Upper lobe of left lung (tissue), 6 donors: Measurements from ENCODE around the gene FBXW11. TPM values are rescaled to one million over a fixed set of nuclear protein-coding genes. Genes with fewer than 3 reads are reported as not detected.

ENCODE experiments used
- ATAC-seq, 2 donors: fragments of 200-7000 bp; cut with Tn5 transposase; one replicate each; pipeline ENCODE4 v1.9.1; 2022; ENCODE audit warnings: mild to moderate bottlenecking in 2 of 2, moderate library complexity in 2 of 2; ENCODE audit not compliant: low FRiP score in 2 of 2
- DNase-seq, 2 donors: peaks; one replicate each; pipeline ENCODE4 v3.0.0-alpha.2; 2019 to 2020
- H3K27ac ChIP-seq, 4 donors: fragments of 200-600 bp; sonication (generic); one replicate each; pipeline ENCODE4 v1.5.1; 2016 to 2019
- H3K27me3 ChIP-seq, 4 donors: fragments of 200-600 bp; sonication (generic); one replicate each; pipeline ENCODE4 v1.5.1; 2017 to 2019
- H3K36me3 ChIP-seq, 4 donors: fragments of 200-600 bp; sonication (generic); one replicate each; pipeline ENCODE4 v1.5.1; 2016 to 2019
- H3K4me1 ChIP-seq, 4 donors: fragments of 200-600 bp; sonication (generic); one replicate each; pipeline ENCODE4 v1.5.1; 2018 to 2019
- H3K4me3 ChIP-seq, 4 donors: fragments of 200-600 bp; sonication (generic); one replicate each; pipeline ENCODE4 v1.5.1; 2017 to 2019; ENCODE audit warnings: mild to moderate bottlenecking in 2 of 4, moderate library complexity in 1 of 4
- H3K9me3 ChIP-seq, 4 donors: fragments of 200-600 bp; sonication (generic); one replicate each; pipeline ENCODE4 v1.5.1; 2018 to 2019
- CTCF ChIP-seq, 6 experiments: fragments of 450-650 bp in 4 of 6; fragments of 200-600 bp in 2 of 6; sonication (generic) in 2 of 6; IDR thresholded peaks; one replicate each; pipeline ENCODE4 v1.5.1; 2016 to 2019; ENCODE audit warnings: antibody characterized with exemption in 6 of 6
- EP300 ChIP-seq, 4 donors: sonication (generic); formaldehyde crosslinking; IDR thresholded peaks; one replicate each; pipeline ENCODE4 v1.5.1; 2017; ENCODE audit warnings: antibody characterized with exemption in 4 of 4, control low read depth in 2 of 4
- POLR2A ChIP-seq, 4 donors: fragments of 450-650 bp; IDR thresholded peaks; one replicate each; pipeline ENCODE4 v1.5.1; 2016 to 2017; ENCODE audit warnings: antibody characterized with exemption in 4 of 4, mild to moderate bottlenecking in 2 of 4
- POLR2AphosphoS5 ChIP-seq, 2 donors: sonication (generic); formaldehyde crosslinking; IDR thresholded peaks; one replicate each; pipeline ENCODE4 v1.5.1; 2017; ENCODE audit warnings: antibody characterized with exemption in 2 of 2
- WGBS, 2 donors: methylation state at CpG; one replicate each; pipeline ENCODE4 v1.1.5; 2017 to 2018; 5-methylcytosine and 5-hydroxymethylcytosine counted together
- total RNA-seq, 6 donors: library from RNA; depleted of rRNA in 4 of 6; stranded (reverse); fragments of >200 nt in 4 of 6; gene quantifications; one replicate each; pipeline versions ENCODE4 v1.1.0 to v1.2.1, GENCODE V29; 2016 to 2021
- donor health status: DM: no; HTN: no; CAD: no; lungs with moderate emphysema.
- donor health status: DM: no; HTN: yes; CAD: no; lungs with severe emphysema.

FBXW11 gene
- total RNA-seq, 6 donors from 2014 or later: 37.2 to 80.0 (median 48.9) TPM

- ATAC-seq: no peak
- WGBS, 2 donors: 74 to 76% methylated on average over 12 of the region's 12 CpGs
- Histone ChIP-seq H3K27ac (no peak overlapping the region), H3K4me3 (no peak overlapping the region), H3K9me3 (no peaks in the 10 kb centered on the region), H3K4me1 (peaks cover 0 to 5% (median 0%) of the 10 kb centered on the region in 4 donors), H3K36me3 (no peaks in the 10 kb centered on the region), H3K27me3 (no peaks in the 10 kb centered on the region)
- DNase-seq: no peak
- TF ChIP-seq EP300 (IDR thresholded peaks at IDR 0.05): no peak
- no peak for TF ChIP-seq POLR2AphosphoS5 (IDR thresholded peaks at IDR 0.05)
- no peak for TF ChIP-seq POLR2A (IDR thresholded peaks at IDR 0.05)
- TF ChIP-seq CTCF (IDR thresholded peaks at IDR 0.05): no peak
These were observed 168.4 kb downstream of the FBXW11 start for GRCh38 chr5:171838066-171838465.

DNA sequence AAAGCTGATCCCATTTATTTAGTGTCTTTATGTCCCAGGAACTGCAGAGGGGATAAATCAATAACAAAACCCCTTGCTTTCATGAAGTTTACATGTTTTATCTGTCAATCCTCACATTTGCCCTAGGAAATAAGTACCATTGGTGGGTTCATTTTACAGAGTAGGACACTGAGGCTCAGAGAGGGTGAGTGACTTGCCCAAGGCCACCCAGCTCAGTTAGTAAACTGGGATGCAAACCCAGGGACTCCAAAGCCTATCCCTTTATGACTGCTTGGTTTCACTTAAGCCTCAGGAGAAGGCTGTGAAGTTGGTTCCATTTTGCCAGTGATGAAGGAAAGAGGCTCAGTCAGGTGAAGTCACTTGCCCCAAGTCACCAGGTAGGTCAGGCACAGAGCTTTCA, 168.9 kb downstream of the FBXW11 start:
- no peak overlapping the region for H3K27ac ChIP-seq
- ATAC-seq (no peak), DNase-seq (no peak)
- peaks cover 0 to 5% (median 0%) of the 10 kb centered on the region in 4 donors for H3K4me1 ChIP-seq
- no peaks in the 10 kb centered on the region for H3K27me3 ChIP-seq
- no peaks in the 10 kb centered on the region for H3K9me3 ChIP-seq
- H3K36me3 ChIP-seq: no peaks in the 10 kb centered on the region
- H3K4me3 ChIP-seq: no peak overlapping the region
- TF ChIP-seq POLR2AphosphoS5 (IDR thresholded peaks at IDR 0.05): no peak
- TF ChIP-seq POLR2A (IDR thresholded peaks at IDR 0.05): no peak
- TF ChIP-seq CTCF (IDR thresholded peaks at IDR 0.05): no peak
- no peak for TF ChIP-seq EP300 (IDR thresholded peaks at IDR 0.05)

GRCh38 chr5:171835066-171835465, 171.4 kb downstream of the FBXW11 start:
- WGBS, 2 donors: 77 to 80% methylated on average over 7 of the region's 7 CpGs
- no peak for TF ChIP-seq POLR2AphosphoS5 (IDR thresholded peaks at IDR 0.05)
- no peak for TF ChIP-seq POLR2A (IDR thresholded peaks at IDR 0.05)
- no peak for TF ChIP-seq EP300 (IDR thresholded peaks at IDR 0.05)
- no peak for TF ChIP-seq CTCF (IDR thresholded peaks at IDR 0.05)
- Histone ChIP-seq H3K36me3 (no peaks in the 10 kb centered on the region), H3K27ac (no peak overlapping the region), H3K9me3 (no peaks in the 10 kb centered on the region), H3K27me3 (no peaks in the 10 kb centered on the region), H3K4me3 (no peak overlapping the region), H3K4me1 (no peaks in the 10 kb centered on the region)
- ATAC-seq: no peak
- DNase-seq: no peak

- no peaks in the 10 kb centered on the region for H3K9me3 ChIP-seq
- no peak overlapping the region for H3K4me3 ChIP-seq
- DNase-seq: no peak
- H3K36me3 ChIP-seq: no peaks in the 10 kb centered on the region
- no peaks in the 10 kb centered on the region for H3K4me1 ChIP-seq
- WGBS, 2 donors: 85 to 90% methylated on average over 2 of the region's 2 CpGs
- no peaks in the 10 kb centered on the region for H3K27me3 ChIP-seq
- TF ChIP-seq POLR2A (IDR thresholded peaks at IDR 0.05): no peak
- no peak for TF ChIP-seq CTCF (IDR thresholded peaks at IDR 0.05)
- TF ChIP-seq POLR2AphosphoS5 (IDR thresholded peaks at IDR 0.05): no peak
- TF ChIP-seq EP300 (IDR thresholded peaks at IDR 0.05): no peak
- H3K27ac ChIP-seq: no peak overlapping the region
- ATAC-seq: no peak
These were observed 172.0 kb downstream of the FBXW11 start for GRCh38 chr5:171834461-171834860.

DNA sequence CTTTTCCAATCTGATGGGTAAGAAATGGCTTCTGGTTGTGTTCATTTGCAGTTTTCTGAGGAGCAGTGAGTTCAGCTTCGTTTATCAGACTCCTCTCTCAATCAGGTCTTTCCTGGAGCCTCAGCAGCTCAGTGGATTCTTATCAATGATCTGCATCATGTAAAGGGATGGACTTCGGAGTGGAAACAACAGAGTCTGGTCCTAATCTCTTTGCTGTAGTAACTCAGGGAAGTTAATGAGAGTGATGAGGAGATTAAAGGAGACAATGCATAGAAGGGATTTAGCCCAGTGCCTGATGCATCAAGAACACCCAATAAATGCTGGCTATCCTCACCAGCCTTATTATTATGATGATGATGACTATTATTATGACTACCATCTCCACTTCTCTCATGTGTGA, 173.7 kb downstream of the FBXW11 start:
- no peak overlapping the region for H3K4me3 ChIP-seq
- H3K27me3 ChIP-seq: no peaks in the 10 kb centered on the region
- H3K36me3 ChIP-seq: no peaks in the 10 kb centered on the region
- no peaks in the 10 kb centered on the region for H3K4me1 ChIP-seq
- no peak for DNase-seq
- no peak overlapping the region for H3K27ac ChIP-seq
- no peak for ATAC-seq
- H3K9me3 ChIP-seq: no peaks in the 10 kb centered on the region
- TF ChIP-seq POLR2A (IDR thresholded peaks at IDR 0.05) (no peak), EP300 (IDR thresholded peaks at IDR 0.05) (no peak), POLR2AphosphoS5 (IDR thresholded peaks at IDR 0.05) (no peak), CTCF (IDR thresholded peaks at IDR 0.05) (no peak)
- 79 to 87% methylated on average over 2 of the region's 2 CpGs for WGBS, 2 donors
